NCI-H1092 (cell line): ENCODE measurements around the gene MYO1E.
"Not testable (repeated sequence)": the region's sequence is repeated elsewhere in the genome, so short reads cannot be mapped to it uniquely, and the experiment has no call there.

Experiments
- DNase-seq: peaks from one replicate; lab custom pipeline; 2025; lab: John Stamatoyannopoulos, UW

Gene MYO1E

DNA sequence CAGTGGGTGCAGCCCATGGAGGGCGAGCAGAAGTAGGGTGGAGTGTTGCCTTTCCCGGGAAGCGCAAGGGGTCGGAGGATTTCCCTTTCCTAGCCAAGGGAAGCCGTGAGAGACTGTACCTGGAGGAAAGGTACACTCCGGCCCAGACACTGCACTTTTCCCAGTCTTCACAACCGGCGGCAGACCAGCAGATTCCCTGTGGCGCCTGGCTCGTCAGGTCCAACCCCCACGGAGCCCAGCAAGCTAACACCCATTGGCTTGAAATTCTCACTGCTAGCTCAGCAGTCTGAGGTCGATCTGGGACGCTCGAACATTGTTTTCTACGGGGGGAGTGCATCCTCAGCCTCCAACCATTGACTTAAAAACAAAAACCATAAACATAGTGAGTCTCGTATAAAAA, 241.2 kb downstream of the MYO1E start:
- no peak for DNase-seq

GRCh38 chr15:59127255-59127654, 245.4 kb downstream of the MYO1E start:
- not testable (repeated sequence) for DNase-seq

GRCh38 chr15:59125683-59126082, 247.0 kb downstream of the MYO1E start:
- DNase-seq, result not testable (repeated sequence)

DNA sequence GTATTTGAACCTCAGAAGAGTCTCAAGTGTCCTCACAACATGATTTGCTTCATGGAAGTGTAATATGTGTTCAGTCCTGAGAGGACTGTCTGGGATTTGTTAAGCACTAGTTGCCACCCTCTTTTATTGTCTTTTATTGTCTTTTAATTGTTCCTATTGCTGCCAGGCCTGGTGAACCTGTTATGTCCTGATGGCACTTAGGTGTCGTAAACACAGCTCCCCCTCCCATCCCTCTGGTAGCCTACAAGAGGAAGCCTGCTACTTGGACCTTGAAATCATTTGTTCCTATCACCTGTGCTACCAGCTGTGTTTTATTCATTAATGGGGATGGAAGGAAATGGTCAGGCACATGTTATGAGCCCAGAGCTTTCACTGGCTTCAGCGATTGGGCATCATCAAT, 248.4 kb downstream of the MYO1E start:
- DNase-seq, result no peak

DNA sequence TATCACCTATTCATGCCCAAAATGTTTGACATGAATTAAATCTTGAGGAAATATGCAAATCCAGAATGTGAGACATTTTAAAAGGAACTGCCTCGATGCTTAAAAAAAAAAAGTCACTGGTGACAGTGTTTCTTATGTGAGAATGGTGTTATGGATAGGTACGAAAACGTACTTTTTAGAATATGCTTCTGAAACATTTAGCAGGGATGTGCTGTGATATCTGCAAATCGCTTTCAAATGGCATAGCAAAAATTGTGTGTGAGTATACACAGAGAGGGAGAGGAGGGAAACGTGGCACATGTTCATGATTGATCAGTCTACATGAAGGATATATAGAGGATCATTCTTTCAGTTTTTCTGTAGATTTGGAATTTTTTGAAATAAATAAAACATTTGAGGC, 251.7 kb downstream of the MYO1E start:
- no peak for DNase-seq

DNA sequence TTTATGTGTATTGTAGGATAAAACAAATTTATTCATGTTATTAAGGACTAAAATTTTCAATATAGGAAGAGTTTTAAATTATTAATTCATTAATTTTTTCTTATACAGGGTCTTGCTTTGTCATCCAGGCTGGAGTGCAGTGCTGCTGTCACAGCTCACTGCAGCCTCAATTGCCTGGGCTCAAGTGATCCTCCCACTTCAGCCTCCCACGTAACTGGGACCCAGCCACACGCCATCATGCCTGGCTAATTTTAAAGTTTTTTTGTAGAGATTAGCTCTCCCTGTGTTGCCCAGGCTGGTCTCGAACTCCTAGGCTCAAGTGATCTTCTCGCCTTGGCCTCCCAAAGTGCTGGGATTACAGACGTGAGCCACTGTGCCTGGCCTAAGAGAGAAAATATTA, 253.0 kb downstream of the MYO1E start:
- DNase-seq, result no peak

DNA sequence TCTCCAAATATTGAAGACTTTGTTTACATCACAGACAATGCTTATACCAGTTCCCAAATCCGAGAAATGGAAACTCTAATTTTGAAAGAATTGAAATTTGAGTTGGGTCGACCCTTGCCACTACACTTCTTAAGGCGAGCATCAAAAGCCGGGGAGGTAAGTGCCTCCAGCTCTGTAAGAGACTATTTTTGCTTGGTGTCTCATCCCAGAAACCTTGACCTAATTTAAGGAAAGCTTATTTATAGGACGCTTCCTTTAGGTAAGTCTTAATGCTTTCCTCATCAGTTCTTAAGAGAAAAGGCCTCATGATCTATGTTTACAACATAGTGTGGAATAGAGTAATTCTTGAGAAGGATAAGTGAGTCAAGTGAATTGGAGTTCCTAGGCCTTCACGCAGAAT, 255.9 kb downstream of the MYO1E start:
- no peak for DNase-seq

DNA sequence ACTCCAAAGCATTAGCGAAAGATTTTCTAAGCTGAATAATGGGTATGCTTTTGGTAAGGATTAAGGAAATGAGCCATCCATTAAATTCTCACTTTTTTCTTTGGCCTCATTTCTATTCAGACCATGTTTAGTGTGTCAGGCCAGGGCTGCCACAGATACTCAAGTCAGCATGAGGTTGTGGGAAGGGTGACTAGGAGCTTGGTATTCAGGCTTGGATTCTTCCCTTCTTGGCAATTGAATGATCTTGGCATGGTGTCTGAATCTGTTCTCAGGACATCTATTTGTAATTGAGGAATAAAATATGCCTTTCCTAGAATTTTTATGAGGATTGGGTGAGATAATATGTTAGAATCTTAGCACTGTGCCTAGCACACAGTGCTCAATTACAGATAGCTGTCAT, 256.5 kb downstream of the MYO1E start:
- DNase-seq, result no peak

- no peak for DNase-seq
Measured at GRCh38 chr15:59115047-59115446, 257.6 kb downstream of the MYO1E start.

GRCh38 chr15:59111251-59111650, 261.4 kb downstream of the MYO1E start:
- no peak for DNase-seq

DNA sequence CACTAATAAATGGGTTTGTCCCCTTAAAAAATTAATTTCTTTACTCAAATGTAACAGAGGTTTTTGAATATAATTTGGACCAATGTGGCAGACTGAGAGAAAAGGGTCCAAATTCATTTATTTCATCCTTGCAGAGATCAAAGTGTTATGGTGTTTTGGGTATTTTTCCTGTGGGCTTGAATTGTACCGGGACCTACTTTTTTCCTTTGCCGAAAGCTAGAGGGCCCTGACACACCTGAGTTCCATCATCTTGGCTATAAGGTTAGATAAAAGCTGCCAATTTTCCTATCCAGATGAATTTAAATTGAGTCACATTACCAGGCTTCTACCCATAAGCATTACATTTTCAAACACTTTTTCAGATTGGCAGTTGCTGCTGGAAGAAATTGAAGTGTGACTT, 266.8 kb downstream of the MYO1E start:
- DNase-seq, result no peak

DNA sequence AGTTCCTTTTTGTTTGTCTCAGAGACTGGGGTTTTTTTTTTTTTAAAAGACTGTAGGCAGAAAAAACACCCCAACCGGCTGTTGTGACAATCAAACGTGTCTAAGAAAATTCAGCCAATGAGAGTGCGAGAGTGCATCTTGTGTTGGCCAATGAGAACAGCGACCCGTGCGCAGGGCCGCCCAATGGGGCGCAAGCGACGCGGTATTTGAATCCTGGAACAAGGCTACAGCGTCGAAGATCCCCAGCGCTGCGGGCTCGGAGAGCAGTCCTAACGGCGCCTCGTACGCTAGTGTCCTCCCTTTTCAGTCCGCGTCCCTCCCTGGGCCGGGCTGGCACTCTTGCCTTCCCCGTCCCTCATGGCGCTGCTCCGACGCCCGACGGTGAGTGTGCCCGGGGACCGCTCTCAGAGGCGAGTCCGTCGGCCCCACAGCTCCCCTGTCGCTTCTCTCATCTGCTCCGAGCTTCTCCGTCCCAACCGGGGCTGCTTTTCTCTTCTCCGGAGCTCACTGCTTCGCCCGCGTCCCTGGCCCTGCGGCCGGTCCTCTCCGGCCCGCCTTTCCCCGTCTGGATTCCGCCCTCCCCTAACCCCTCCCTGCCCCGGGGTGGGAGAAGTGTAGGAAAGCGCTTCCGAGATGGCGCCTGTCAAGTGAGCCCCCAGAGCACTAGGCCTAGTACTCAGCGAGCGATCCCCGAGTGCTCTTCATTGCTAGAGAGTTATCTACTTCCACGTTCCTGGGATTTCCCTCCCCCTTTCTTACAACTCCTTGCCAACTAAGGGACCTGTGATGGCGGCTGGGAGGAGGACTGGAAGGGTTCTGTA, 267.5 kb downstream of the MYO1E start, which contains the start of gene CCNB2:
CCNB2 (plus strand) TSS at position 235 of the 821 bp plus-strand sequence; CDS start at position 358, 123 bp downstream.
- DNase-seq, result peak; percentile 84

GRCh38 chr15:59104602-59104911, 268.1 kb downstream of the MYO1E start:
- DNase-seq, result no peak

GRCh38 chr15:59099162-59099685, 273.4 kb downstream of the MYO1E start:
- DNase-seq, result no peak

DNA sequence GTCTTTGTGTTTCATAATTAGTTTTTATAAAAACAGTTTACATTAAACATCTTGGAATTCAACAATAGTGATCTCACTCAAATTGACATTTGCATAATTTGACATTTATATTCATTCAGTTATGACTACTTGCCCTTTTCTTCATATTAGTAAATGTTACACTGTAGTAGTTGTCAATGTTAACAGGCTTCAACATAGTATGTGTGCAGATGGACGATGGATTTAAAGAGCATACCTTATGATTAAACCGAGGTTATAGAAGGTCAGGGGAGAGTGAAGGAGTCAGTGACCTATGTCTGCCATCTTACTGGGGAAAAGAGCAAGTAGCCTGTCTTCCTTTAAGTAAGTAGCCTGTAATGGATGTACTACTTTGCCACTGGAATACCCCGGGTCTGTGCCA, 276.2 kb downstream of the MYO1E start:
- DNase-seq, result no peak

DNA sequence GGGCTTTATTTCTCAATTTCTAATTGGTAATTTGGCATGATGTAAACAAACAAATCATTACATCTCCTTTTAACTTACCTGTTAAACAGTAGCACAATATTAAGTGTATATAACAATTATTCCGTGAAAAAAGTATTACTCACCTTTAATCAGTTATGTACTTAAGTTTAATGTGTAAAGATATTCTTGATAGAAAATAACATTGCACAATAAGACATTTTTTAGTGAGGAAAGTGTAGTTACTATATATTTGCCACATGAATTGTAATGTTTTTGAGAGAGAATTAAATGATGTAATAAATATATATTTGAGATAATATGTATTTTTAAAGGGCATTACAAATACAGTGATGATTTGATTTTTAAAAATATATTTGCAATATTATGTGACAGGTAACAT, 278.6 kb downstream of the MYO1E start:
- DNase-seq, result no peak

DNA sequence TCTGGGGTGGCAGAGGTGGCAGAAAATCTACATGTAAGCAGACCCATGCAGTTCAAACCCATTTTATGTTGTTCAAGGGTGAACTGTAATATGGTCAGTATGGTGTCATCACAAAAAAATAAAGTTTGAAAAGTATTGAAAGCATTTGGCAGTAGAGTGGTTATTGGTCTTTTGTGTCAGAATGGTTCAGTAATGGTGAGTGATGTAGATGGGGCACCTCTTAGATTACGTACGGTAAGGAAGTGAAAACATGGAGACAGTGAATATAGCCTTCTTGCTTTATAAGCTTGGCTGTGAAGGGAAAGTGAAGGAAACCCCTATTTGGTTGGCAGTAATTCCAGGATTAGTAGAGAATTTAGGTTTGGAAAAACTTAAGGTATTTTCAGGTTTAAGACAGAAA, 284.9 kb downstream of the MYO1E start:
- DNase-seq, result no peak
